SH-SY5Y (cell line): ENCODE measurements around the gene CEACAM1.

Source experiments
- GATA2 ChIP-seq: IDR thresholded peaks from 2 replicates; pipeline ENCODE4 v1.6.1; 2011; ENCODE audit warnings: mild to moderate bottlenecking, low read depth, low read length
- GATA3 ChIP-seq: IDR thresholded peaks from 2 replicates; pipeline ENCODE4 v1.6.1; 2011; ENCODE audit warnings: low read depth, mild to moderate bottlenecking, low read length, moderate library complexity

GRCh38 chr19:42529248-42529764, 1.0 kb upstream of the CEACAM1 start:
- no peak for TF ChIP-seq GATA3
- no peak for TF ChIP-seq GATA2
